ENCODE data around the gene KLHL4.

- no peak for TF ChIP-seq ZFX (CRISPR knock-in tag; IDR thresholded peaks at IDR 0.05)
- no peak for TF ChIP-seq ZBTB9 (CRISPR knock-in tag; IDR thresholded peaks at IDR 0.05)
- TF ChIP-seq, protein P1, sequence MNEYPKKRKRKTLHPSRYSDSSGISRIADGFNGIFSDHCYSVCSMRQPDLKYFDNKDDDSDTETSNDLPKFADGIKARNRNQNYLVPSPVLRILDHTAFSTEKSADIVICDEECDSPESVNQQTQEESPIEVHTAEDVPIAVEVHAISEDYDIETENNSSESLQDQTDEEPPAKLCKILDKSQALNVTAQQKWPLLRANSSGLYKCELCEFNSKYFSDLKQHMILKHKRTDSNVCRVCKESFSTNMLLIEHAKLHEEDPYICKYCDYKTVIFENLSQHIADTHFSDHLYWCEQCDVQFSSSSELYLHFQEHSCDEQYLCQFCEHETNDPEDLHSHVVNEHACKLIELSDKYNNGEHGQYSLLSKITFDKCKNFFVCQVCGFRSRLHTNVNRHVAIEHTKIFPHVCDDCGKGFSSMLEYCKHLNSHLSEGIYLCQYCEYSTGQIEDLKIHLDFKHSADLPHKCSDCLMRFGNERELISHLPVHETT (CRISPR knock-in tag; conservative IDR thresholded peaks at IDR 0.05 in 1 of 2, IDR thresholded peaks at IDR 0.05 in 1 of 2), result no peak
Measured at GRCh38 chrX:87525771-87526229, 8.2 kb downstream of the KLHL4 start.

All from K562 (cell line).